Endothelial cell (in vitro differentiated cells): ENCODE data around the gene ZMIZ2. TPM values are rescaled to one million over a fixed set of nuclear protein-coding genes. Genes with fewer than 3 reads are reported as not detected.
A peak's percentile ranks its signal among the peaks of the same experiment; 100 is the strongest.
"Not testable (repeated sequence)": the region's sequence is repeated elsewhere in the genome, so short reads cannot be mapped to it uniquely, and the experiment has no call there.

ENCODE experiments used
- DNase-seq: peaks from one replicate; pipeline ENCODE4 v3.0.0; 2021; ENCODE audit warnings: low spot score
- H3K27ac Mint-ChIP-seq: one replicate; pipeline ENCODE4 v1.8.0; 2021; ENCODE audit warnings: mixed read lengths, inconsistent platforms; ENCODE audit not compliant: unreplicated experiment
- H3K27me3 Mint-ChIP-seq: one replicate; pipeline ENCODE4 v1.8.0; 2021; ENCODE audit warnings: mild to moderate bottlenecking, moderate library complexity, mixed read lengths, inconsistent platforms; ENCODE audit not compliant: unreplicated experiment
- H3K36me3 Mint-ChIP-seq: one replicate; pipeline ENCODE4 v1.8.0; 2021; ENCODE audit warnings: mild to moderate bottlenecking, low read depth, mixed read lengths, inconsistent platforms; ENCODE audit not compliant: unreplicated experiment
- H3K4me1 Mint-ChIP-seq: one replicate; pipeline ENCODE4 v1.8.0; 2021; ENCODE audit warnings: mild to moderate bottlenecking, mixed read lengths, inconsistent platforms; ENCODE audit not compliant: unreplicated experiment
- H3K4me3 Mint-ChIP-seq: one replicate; pipeline ENCODE4 v1.8.0; 2021; ENCODE audit warnings: mild to moderate bottlenecking, mixed read lengths, inconsistent platforms; ENCODE audit not compliant: unreplicated experiment
- H3K9me3 Mint-ChIP-seq: one replicate; pipeline ENCODE4 v1.8.0; 2021; ENCODE audit warnings: mixed read lengths, inconsistent platforms; ENCODE audit not compliant: unreplicated experiment
- total RNA-seq: library from RNA; stranded (reverse); fragmentation: NEBNext Ultra II Directional; extraction: Animal tissue kit (Norgen Biotek cat#: 25700); gene quantifications from one replicate; pipeline ENCODE4 v1.2.1, GENCODE V29; 2021; ENCODE audit not compliant: unreplicated experiment
- TF ChIP-seq, protein P1 (sequence below): fragments of 200-600 bp; sonication (generic); IDR thresholded peaks from one replicate; pipeline ENCODE4 v1.5.0; 2021; ENCODE audit warnings: antibody characterized with exemption; ENCODE audit not compliant: unreplicated experiment

The ZMIZ2 gene
- total RNA-seq, 1 donor from 2014 or later: 70.9 TPM

GRCh38 chr7:44783407-44783806 is 34.8 kb downstream of the ZMIZ2 start:
- Mint-ChIP-seq H3K27ac (no peak overlapping the region), H3K9me3 (peaks cover 6% of the 10 kb centered on the region), H3K36me3 (peaks cover 5% of the 10 kb centered on the region), H3K27me3 (peaks cover 2% of the 10 kb centered on the region), H3K4me1 (no peaks in the 10 kb centered on the region), H3K4me3 (peak overlapping the region; percentile 65)
- no peak for DNase-seq
- TF ChIP-seq, protein P1, sequence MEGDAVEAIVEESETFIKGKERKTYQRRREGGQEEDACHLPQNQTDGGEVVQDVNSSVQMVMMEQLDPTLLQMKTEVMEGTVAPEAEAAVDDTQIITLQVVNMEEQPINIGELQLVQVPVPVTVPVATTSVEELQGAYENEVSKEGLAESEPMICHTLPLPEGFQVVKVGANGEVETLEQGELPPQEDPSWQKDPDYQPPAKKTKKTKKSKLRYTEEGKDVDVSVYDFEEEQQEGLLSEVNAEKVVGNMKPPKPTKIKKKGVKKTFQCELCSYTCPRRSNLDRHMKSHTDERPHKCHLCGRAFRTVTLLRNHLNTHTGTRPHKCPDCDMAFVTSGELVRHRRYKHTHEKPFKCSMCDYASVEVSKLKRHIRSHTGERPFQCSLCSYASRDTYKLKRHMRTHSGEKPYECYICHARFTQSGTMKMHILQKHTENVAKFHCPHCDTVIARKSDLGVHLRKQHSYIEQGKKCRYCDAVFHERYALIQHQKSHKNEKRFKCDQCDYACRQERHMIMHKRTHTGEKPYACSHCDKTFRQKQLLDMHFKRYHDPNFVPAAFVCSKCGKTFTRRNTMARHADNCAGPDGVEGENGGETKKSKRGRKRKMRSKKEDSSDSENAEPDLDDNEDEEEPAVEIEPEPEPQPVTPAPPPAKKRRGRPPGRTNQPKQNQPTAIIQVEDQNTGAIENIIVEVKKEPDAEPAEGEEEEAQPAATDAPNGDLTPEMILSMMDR: no peak

GRCh38 chr7:44784364-44784763 is 35.7 kb downstream of the ZMIZ2 start:
- H3K4me1 Mint-ChIP-seq: no peaks in the 10 kb centered on the region
- peaks cover 6% of the 10 kb centered on the region for H3K9me3 Mint-ChIP-seq
- H3K27me3 Mint-ChIP-seq: peaks cover 2% of the 10 kb centered on the region

GRCh38 chr7:44785218-44785617 is 36.6 kb downstream of the ZMIZ2 start:
- DNase-seq, H3K36me3 Mint-ChIP-seq, H3K4me3 Mint-ChIP-seq, H3K4me1 Mint-ChIP-seq, H3K9me3 Mint-ChIP-seq, H3K27me3 Mint-ChIP-seq, H3K27ac Mint-ChIP-seq: not testable (repeated sequence)

More at GRCh38 chr7:44784364-44784763, 35.7 kb downstream of the ZMIZ2 start:
- H3K27ac Mint-ChIP-seq: no peak overlapping the region
- DNase-seq: no peak
- peaks cover 5% of the 10 kb centered on the region for H3K36me3 Mint-ChIP-seq
- TF ChIP-seq, protein P1: no peak
- no peak overlapping the region for H3K4me3 Mint-ChIP-seq

- DNase-seq: no peak
Measured at GRCh38 chr7:44787041-44787440, 38.4 kb downstream of the ZMIZ2 start.

GRCh38 chr7:44787762-44788161 is 39.1 kb downstream of the ZMIZ2 start:
- Mint-ChIP-seq H3K4me3 (no peak overlapping the region), H3K9me3 (peaks cover 6% of the 10 kb centered on the region), H3K36me3 (peaks cover 5% of the 10 kb centered on the region), H3K27me3 (peaks cover 2% of the 10 kb centered on the region), H3K4me1 (peaks cover 5% of the 10 kb centered on the region), H3K27ac (no peak overlapping the region)
- TF ChIP-seq, protein P1: no peak
- DNase-seq: no peak

More at GRCh38 chr7:44787041-44787440, 38.4 kb downstream of the ZMIZ2 start:
- peaks cover 6% of the 10 kb centered on the region for H3K9me3 Mint-ChIP-seq
- H3K27me3 Mint-ChIP-seq: peaks cover 2% of the 10 kb centered on the region
- no peak overlapping the region for H3K4me3 Mint-ChIP-seq
- H3K27ac Mint-ChIP-seq: no peak overlapping the region
- peaks cover 5% of the 10 kb centered on the region for H3K36me3 Mint-ChIP-seq
- TF ChIP-seq, protein P1: no peak
- H3K4me1 Mint-ChIP-seq: peaks cover 5% of the 10 kb centered on the region
